ENCODE measurements around the gene TSPAN14. TPM values are rescaled to one million over a fixed set of nuclear protein-coding genes. Genes with fewer than 3 reads are reported as not detected.

TSPAN14 gene
- total RNA-seq, 1 experiment from 2014 or later: 116 TPM

- peak overlapping the region; percentile 12 for H3K27ac Mint-ChIP-seq (ENCODE audit: unreplicated experiment)
- BruUV-seq (replicated peaks): no TSS peak
- peaks cover 55% of the 10 kb centered on the region for H3K4me1 Mint-ChIP-seq (ENCODE audit: low read depth, unreplicated experiment)
- intact Hi-C loops (cut with micrococcal nuclease; ENCODE audit: unreplicated experiment): no loop called here
- peaks cover 57% of the 10 kb centered on the region for H3K36me3 Mint-ChIP-seq (ENCODE audit: insufficient read depth, unreplicated experiment)
- H3K9me3 Mint-ChIP-seq (ENCODE audit: low read depth, unreplicated experiment): no peaks in the 10 kb centered on the region
- CTCF ChIA-PET: interaction anchor here (0.5 to 1.8 kb wide), 3 partner anchors 9 to 68 kb away, joined by 4 to 18 read pairs (median 7); no protein-coding TSS in a partner anchor
- TF ChIP-seq, protein P1, sequence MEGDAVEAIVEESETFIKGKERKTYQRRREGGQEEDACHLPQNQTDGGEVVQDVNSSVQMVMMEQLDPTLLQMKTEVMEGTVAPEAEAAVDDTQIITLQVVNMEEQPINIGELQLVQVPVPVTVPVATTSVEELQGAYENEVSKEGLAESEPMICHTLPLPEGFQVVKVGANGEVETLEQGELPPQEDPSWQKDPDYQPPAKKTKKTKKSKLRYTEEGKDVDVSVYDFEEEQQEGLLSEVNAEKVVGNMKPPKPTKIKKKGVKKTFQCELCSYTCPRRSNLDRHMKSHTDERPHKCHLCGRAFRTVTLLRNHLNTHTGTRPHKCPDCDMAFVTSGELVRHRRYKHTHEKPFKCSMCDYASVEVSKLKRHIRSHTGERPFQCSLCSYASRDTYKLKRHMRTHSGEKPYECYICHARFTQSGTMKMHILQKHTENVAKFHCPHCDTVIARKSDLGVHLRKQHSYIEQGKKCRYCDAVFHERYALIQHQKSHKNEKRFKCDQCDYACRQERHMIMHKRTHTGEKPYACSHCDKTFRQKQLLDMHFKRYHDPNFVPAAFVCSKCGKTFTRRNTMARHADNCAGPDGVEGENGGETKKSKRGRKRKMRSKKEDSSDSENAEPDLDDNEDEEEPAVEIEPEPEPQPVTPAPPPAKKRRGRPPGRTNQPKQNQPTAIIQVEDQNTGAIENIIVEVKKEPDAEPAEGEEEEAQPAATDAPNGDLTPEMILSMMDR (IDR thresholded peaks at IDR 0.05; ENCODE audit: unreplicated experiment): no peak
- no peak overlapping the region for H3K4me3 Mint-ChIP-seq (ENCODE audit: low read depth, unreplicated experiment)
- no peak for DNase-seq
- H3K27me3 Mint-ChIP-seq (ENCODE audit: unreplicated experiment): no peaks in the 10 kb centered on the region
These were observed 58.0 kb downstream of the TSPAN14 start for GRCh38 chr10:80512031-80512526.

DNA sequence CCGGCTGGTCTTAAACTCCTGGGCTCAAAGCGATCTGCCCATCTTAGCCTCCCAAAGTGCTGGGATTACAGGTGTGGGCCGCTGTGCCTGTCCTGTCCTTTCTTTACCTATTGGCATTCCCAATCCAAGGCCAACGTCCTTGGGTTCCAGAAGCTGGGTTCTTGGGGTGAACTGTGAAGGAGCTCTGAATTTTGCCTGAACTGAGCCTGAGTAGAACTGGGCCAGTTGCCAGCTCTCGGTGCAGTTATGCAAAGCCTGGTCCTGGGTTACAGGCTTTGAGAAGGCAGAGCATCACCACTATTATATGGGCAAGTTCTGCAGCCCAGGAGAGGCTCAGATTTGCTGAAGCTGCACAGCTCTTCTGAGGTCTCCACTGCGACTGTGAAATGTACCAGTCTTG, 59.0 kb downstream of the TSPAN14 start:
- H3K36me3 Mint-ChIP-seq (ENCODE audit: insufficient read depth, unreplicated experiment): peaks cover 62% of the 10 kb centered on the region
- CTCF ChIA-PET: no interaction called here

GRCh38 chr10:80515511-80515910, 61.4 kb downstream of the TSPAN14 start:
- Mint-ChIP-seq H3K27ac (ENCODE audit: unreplicated experiment) (no peak overlapping the region), H3K4me1 (ENCODE audit: low read depth, unreplicated experiment) (peaks cover 21% of the 10 kb centered on the region), H3K36me3 (ENCODE audit: insufficient read depth, unreplicated experiment) (peaks cover 68% of the 10 kb centered on the region), H3K4me3 (ENCODE audit: low read depth, unreplicated experiment) (no peak overlapping the region), H3K9me3 (ENCODE audit: low read depth, unreplicated experiment) (no peaks in the 10 kb centered on the region), H3K27me3 (ENCODE audit: unreplicated experiment) (no peaks in the 10 kb centered on the region)
- CTCF ChIA-PET: no interaction called here
- BruUV-seq (replicated peaks): no TSS peak
- no peak for DNase-seq
- TF ChIP-seq, protein P1 (IDR thresholded peaks at IDR 0.05; ENCODE audit: unreplicated experiment): no peak
- intact Hi-C loops (cut with micrococcal nuclease; ENCODE audit: unreplicated experiment): no loop called here

More for the DNA sequence above, 59.0 kb downstream of the TSPAN14 start:
- intact Hi-C loops (cut with micrococcal nuclease; ENCODE audit: unreplicated experiment): no loop called here
- Mint-ChIP-seq H3K27ac (ENCODE audit: unreplicated experiment) (no peak overlapping the region), H3K9me3 (ENCODE audit: low read depth, unreplicated experiment) (no peaks in the 10 kb centered on the region), H3K27me3 (ENCODE audit: unreplicated experiment) (no peaks in the 10 kb centered on the region), H3K4me3 (ENCODE audit: low read depth, unreplicated experiment) (no peak overlapping the region), H3K4me1 (ENCODE audit: low read depth, unreplicated experiment) (peaks cover 45% of the 10 kb centered on the region)
- TF ChIP-seq, protein P1 (IDR thresholded peaks at IDR 0.05; ENCODE audit: unreplicated experiment): no peak
- BruUV-seq (replicated peaks): no TSS peak
- DNase-seq: no peak

DNA sequence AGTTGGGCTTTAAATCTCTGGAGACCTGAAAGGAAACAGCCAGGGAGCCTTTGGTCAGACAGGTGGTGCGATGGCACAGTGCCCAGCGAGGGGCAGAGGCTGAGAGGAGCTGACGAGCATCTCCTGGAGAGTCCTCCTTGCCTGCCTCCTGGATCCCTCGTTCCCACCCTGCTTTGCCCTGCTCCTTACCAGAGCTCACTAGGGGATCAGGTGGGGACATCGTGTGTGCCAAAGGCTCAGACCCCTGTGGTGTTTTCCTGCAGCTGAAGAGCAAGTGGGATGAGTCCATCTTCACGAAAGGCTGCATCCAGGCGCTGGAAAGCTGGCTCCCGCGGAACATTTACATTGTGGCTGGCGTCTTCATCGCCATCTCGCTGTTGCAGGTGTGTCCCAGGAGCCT, 61.8 kb downstream of the TSPAN14 start:
- no TSS peak for BruUV-seq (replicated peaks)
- H3K36me3 Mint-ChIP-seq (ENCODE audit: insufficient read depth, unreplicated experiment): peaks cover 68% of the 10 kb centered on the region
- no peak overlapping the region for H3K27ac Mint-ChIP-seq (ENCODE audit: unreplicated experiment)
- no peaks in the 10 kb centered on the region for H3K27me3 Mint-ChIP-seq (ENCODE audit: unreplicated experiment)
- peaks cover 18% of the 10 kb centered on the region for H3K4me1 Mint-ChIP-seq (ENCODE audit: low read depth, unreplicated experiment)
- CTCF ChIA-PET: no interaction called here
- intact Hi-C loops (cut with micrococcal nuclease; ENCODE audit: unreplicated experiment): no loop called here
- DNase-seq: no peak
- H3K9me3 Mint-ChIP-seq (ENCODE audit: low read depth, unreplicated experiment): no peaks in the 10 kb centered on the region
- TF ChIP-seq, protein P1 (IDR thresholded peaks at IDR 0.05; ENCODE audit: unreplicated experiment): no peak
- no peak overlapping the region for H3K4me3 Mint-ChIP-seq (ENCODE audit: low read depth, unreplicated experiment)
